Hepatocyte (in vitro differentiated cells): ENCODE data around the gene PHLDB2.

Experiments used
- EZH2 ChIP-seq: fragments of 200-600 bp; sonication (generic); IDR thresholded peaks from 2 replicates; pipeline ENCODE4 v1.6.1; 2016; ENCODE audit warnings: antibody characterized with exemption, mild to moderate bottlenecking, borderline replicate concordance
- EZH2phosphoT487 ChIP-seq: fragments of 200-600 bp; sonication (generic); IDR thresholded peaks from one replicate; pipeline ENCODE4 v1.6.1; 2018; ENCODE audit warnings: antibody characterized with exemption, mild to moderate bottlenecking, low read depth, moderate library complexity; ENCODE audit not compliant: unreplicated experiment, severe bottlenecking
- TF ChIP-seq, protein P1 (sequence below): fragments of 200-600 bp; sonication (generic); IDR thresholded peaks from 2 replicates; pipeline ENCODE4 v1.5.1; 2016; ENCODE audit warnings: antibody characterized with exemption, mild to moderate bottlenecking; ENCODE audit not compliant: poor library complexity

DNA sequence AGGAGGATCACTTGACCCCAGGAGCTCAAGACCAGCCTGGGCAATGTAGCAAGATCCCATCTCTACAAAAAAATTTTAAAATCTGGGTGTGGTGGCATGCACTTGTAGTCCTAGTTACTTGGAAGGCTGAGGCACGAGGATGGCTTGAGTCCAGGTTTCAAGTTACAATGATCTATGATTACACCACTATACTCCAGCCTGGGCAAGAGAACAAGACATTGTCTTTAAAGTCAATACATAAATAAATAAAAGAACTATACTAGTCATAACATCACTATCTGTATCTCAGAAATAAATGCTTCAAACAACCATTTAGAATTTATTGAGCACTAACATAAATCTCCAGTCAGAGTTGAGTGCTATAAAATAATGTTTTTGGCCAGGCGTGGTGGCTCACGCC lies 8.5 kb upstream of the PHLDB2 start:
- TF ChIP-seq, protein P1, sequence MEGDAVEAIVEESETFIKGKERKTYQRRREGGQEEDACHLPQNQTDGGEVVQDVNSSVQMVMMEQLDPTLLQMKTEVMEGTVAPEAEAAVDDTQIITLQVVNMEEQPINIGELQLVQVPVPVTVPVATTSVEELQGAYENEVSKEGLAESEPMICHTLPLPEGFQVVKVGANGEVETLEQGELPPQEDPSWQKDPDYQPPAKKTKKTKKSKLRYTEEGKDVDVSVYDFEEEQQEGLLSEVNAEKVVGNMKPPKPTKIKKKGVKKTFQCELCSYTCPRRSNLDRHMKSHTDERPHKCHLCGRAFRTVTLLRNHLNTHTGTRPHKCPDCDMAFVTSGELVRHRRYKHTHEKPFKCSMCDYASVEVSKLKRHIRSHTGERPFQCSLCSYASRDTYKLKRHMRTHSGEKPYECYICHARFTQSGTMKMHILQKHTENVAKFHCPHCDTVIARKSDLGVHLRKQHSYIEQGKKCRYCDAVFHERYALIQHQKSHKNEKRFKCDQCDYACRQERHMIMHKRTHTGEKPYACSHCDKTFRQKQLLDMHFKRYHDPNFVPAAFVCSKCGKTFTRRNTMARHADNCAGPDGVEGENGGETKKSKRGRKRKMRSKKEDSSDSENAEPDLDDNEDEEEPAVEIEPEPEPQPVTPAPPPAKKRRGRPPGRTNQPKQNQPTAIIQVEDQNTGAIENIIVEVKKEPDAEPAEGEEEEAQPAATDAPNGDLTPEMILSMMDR, result no peak
- TF ChIP-seq EZH2 (no peak), EZH2phosphoT487 (no peak)
